ENCODE data around the gene SLC2A9.
A peak's percentile ranks its signal among the peaks of the same experiment; 100 is the strongest.

DNA sequence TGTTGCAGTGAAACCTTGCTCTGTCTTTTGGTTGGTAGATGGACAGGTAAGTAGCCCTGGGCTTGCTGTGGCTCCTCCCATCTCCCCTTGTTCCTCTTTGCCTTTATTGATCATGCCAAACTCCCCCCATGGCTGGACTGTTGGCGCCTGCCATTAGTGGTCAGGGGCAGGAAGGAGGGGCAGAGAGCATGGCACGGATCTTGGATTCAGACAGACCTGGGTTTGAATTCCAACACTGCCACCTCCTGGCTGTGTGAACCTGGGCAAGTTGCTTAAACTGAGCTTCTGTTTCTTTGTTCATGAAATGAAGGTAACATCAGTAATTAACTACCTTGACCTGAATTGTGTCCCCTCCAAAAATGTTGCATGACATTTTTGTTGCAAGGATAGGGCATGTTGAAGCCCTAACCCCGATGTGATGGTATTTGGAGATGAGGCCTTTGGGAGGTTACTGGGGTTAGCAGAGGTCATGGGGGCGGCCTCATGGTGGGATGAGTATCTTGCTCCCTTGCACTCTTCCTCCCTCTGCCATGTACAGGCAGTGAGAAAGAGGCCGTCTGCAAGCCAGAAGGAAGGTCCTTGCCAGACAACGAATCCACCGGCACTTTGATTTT, 6.0 kb downstream of the SLC2A9 start:
- TF ChIP-seq YY1 (IDR thresholded peaks at IDR 0.05; ENCODE audit: low read depth) (no peak), EP300 (IDR thresholded peaks at IDR 0.05; ENCODE audit: borderline replicate concordance) (no peak), TEAD4 (IDR thresholded peaks at IDR 0.05) (no peak), TAF1 (IDR thresholded peaks at IDR 0.05; ENCODE audit: low read depth) (no peak), TCF12 (IDR thresholded peaks at IDR 0.05; ENCODE audit: low read depth) (no peak), MAX (IDR thresholded peaks at IDR 0.05) (no peak), RAD21 (IDR thresholded peaks at IDR 0.05; ENCODE audit: low read depth) (peak; percentile 91), FOXM1 (IDR thresholded peaks at IDR 0.05; ENCODE audit: borderline replicate concordance, low read depth) (no peak), CEBPB (IDR thresholded peaks at IDR 0.05) (no peak), EGR1 (IDR thresholded peaks at IDR 0.05) (no peak)
- TF ChIP-seq, protein P1, sequence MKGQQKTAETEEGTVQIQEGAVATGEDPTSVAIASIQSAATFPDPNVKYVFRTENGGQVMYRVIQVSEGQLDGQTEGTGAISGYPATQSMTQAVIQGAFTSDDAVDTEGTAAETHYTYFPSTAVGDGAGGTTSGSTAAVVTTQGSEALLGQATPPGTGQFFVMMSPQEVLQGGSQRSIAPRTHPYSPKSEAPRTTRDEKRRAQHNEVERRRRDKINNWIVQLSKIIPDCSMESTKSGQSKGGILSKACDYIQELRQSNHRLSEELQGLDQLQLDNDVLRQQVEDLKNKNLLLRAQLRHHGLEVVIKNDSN (IDR thresholded peaks at IDR 0.05): no peak
- TF ChIP-seq, protein P2, sequence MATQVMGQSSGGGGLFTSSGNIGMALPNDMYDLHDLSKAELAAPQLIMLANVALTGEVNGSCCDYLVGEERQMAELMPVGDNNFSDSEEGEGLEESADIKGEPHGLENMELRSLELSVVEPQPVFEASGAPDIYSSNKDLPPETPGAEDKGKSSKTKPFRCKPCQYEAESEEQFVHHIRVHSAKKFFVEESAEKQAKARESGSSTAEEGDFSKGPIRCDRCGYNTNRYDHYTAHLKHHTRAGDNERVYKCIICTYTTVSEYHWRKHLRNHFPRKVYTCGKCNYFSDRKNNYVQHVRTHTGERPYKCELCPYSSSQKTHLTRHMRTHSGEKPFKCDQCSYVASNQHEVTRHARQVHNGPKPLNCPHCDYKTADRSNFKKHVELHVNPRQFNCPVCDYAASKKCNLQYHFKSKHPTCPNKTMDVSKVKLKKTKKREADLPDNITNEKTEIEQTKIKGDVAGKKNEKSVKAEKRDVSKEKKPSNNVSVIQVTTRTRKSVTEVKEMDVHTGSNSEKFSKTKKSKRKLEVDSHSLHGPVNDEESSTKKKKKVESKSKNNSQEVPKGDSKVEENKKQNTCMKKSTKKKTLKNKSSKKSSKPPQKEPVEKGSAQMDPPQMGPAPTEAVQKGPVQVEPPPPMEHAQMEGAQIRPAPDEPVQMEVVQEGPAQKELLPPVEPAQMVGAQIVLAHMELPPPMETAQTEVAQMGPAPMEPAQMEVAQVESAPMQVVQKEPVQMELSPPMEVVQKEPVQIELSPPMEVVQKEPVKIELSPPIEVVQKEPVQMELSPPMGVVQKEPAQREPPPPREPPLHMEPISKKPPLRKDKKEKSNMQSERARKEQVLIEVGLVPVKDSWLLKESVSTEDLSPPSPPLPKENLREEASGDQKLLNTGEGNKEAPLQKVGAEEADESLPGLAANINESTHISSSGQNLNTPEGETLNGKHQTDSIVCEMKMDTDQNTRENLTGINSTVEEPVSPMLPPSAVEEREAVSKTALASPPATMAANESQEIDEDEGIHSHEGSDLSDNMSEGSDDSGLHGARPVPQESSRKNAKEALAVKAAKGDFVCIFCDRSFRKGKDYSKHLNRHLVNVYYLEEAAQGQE (IDR thresholded peaks at IDR 0.05; ENCODE audit: low read depth): no peak
